HG03520 (cell line): ENCODE results near the gene KRTAP5-10.
"Not testable (repeated sequence)": the region's sequence is repeated elsewhere in the genome, so short reads cannot be mapped to it uniquely, and the experiment has no call there.

ENCODE experiments used
- ATAC-seq: cut with Tn5 transposase; IDR thresholded peaks from one replicate; pipeline ENCODE4 v1.9.1; 2021; ENCODE audit warnings: mild to moderate bottlenecking, moderate library complexity; ENCODE audit not compliant: unreplicated experiment

Gene KRTAP5-10

DNA sequence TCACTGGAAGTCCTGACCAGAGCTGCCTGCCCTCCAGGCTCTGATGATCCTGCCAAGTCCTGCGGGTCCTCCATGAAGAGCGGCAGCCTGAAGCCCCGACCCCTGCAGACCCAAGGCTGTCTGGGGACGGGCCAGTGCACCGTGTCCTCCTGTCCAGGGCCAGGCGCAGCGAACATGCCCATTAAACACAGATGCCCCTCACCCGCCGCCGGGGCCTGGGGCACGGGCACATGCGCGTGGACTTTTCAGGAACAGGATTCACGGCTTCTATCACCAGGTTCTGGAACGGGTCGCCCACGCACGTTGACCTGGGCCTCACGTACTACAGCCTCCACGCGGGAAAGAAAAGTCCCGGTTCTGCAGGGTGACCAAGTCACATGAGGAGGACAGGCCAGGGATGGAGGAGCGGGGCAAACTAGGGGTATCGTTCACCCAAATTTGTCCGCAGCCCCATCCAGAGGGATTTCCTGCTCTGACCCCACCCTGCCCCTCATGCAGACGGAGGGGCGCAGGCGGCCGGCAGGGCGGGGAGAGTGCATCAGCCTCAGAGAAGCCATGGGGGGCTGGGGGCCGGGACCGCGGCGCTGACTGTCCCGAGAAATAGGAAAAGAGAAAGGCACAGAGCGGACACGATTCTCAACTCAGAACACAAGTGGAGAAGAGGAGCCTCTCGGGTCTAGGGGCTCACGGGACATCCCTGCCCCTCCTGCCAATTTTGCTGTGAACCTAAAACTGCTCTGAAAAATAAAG, 5.9 kb downstream of the KRTAP5-10 start:
- not testable (repeated sequence) for ATAC-seq

DNA sequence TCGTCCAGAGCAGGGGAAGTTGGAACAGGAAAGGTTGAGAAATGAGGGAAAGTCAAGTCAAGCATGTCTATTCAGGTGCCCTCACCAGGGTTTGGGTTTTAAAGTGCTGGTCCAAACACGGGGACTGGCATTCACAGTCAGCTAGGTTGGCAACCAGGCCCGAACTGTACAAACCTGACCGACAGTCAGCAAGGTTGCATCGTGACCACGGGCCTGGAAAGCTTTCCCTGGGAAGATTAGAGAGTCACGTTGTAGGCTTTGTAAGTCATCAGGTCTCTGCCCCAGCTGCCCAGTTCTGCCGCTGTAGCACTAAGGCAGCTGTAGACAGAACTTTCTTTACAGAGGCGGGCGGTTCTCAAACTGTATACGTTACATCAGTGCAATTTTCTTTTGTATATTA, 7.4 kb downstream of the KRTAP5-10 start:
- no peak for ATAC-seq

DNA sequence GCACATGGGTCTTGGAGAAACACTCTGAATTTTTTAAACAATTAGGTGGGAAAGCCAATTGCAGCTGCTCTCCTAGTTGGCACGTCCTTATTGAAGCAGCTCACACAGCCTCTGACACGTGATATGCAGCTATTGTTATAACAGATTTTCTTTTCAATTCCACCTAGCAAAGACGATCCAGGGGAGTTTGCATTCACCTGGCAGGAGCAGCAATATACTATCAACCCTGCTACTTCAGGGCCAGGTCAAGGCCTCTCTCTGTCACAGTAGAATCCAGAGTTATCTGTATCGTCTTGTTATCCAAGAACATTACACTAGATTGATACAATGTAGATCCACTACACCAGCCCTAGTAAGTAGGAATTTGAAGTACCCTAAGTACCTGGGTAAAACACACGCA, 9.1 kb downstream of the KRTAP5-10 start:
- ATAC-seq = no peak

DNA sequence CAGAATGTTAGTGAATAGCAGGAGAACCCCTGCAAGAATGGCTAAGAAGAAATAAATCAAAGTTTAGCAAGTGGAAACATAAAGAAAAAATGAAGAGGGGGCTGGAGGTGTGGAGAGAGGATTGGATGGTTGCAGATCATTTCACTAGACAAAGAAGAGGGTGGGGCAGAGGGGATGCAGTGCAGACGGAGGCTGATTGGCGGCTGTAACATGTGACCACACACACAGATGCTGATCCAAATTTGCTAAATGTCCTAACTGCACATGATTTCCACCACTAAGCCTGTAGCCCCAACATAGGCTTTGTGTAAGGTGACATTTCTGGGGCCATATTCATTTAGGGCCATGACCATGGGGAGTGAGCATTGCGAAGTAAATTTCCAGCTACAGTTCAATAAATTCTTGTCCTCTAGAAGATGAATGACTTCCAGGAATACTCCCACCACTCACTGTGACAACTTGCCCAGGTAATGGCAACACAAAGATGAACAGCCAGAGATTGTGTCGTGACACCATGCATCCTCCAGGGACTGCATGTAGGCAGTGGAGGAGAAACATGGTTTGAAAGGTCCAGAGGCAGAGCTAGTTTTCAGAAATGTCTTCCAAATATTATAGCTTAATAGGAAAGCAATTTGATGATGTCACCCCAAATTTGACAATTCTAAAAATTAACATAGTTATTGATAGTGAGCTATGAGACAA, 10.5 kb downstream of the KRTAP5-10 start:
- no peak for ATAC-seq

DNA sequence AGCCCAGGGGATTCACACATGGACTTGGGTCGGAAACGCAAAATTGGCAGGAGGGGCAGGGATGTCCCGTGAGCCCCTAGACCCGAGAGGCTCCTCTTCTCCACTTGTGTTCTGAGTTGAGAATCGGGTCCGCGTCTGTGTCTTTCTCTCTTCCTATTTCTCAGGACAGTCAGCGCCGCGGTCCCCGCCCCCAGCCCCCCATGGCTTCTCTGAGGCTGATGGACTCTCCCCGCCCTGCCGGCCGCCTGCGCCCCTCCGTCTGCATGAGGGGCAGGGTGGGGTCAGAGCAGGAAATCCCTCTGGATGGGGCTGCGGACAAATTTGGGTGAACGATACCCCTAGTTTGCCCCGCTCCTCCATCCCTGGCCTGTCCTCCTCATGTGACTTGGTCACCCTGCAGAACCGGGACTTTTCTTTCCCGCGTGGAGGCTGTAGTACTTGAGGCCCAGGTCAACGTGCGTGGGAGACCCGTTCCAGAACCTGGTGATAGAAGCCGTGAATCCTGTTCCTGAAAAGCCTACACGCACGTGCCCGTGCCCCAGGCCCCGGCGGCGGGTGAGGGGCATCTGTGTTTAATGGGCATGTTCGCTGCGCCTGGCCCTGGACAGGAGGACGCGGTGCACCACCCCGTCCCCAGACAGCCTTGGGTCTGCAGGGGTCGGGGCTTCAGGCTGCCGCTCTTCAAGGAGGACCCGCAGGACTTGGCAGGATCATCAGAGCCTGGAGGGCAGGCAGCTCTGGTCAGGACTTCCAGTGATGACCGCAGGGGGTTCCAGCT, 11.5 kb downstream of the KRTAP5-10 start:
- ATAC-seq = not testable (repeated sequence)

DNA sequence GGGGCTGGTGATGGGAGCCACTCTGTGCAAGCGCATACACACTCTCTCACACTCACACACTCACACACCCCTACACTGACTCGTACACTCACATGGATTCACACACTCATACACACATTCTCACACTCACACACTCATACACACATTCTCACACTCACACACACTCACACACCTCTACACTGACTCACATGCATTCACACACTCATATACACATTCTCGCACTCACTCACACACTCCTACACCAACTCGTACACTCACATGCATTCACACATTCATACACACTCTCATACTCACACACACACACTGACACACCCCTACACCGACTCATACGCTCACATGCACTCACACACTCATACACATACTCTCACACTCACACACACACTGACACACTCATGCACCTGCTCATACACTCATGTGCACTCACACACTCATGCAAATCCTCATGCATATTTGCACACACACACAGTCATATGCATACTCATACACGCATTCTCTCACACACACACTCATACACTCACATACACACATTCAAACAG, 12.2 kb downstream of the KRTAP5-10 start:
- no peak for ATAC-seq

DNA sequence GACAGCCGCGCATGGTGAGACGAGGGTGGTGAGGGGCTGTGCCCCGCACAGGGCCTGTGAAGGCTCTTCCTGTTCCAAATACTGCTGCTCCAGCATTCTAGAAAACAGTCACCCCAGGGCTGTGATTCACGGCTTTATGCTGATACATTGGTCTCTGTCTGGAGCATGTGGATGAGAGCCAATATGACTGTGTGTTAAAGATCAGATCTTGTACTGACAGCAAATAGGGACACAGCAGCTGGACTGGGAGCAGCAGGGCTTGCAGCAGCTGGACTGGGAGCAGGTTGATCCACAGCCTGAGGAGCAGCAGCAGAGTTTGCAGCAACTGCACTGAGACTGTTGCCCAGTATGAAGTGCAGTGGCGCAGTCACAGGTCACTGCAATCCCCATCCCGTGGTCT, 14.2 kb downstream of the KRTAP5-10 start:
- not testable (repeated sequence) for ATAC-seq

DNA sequence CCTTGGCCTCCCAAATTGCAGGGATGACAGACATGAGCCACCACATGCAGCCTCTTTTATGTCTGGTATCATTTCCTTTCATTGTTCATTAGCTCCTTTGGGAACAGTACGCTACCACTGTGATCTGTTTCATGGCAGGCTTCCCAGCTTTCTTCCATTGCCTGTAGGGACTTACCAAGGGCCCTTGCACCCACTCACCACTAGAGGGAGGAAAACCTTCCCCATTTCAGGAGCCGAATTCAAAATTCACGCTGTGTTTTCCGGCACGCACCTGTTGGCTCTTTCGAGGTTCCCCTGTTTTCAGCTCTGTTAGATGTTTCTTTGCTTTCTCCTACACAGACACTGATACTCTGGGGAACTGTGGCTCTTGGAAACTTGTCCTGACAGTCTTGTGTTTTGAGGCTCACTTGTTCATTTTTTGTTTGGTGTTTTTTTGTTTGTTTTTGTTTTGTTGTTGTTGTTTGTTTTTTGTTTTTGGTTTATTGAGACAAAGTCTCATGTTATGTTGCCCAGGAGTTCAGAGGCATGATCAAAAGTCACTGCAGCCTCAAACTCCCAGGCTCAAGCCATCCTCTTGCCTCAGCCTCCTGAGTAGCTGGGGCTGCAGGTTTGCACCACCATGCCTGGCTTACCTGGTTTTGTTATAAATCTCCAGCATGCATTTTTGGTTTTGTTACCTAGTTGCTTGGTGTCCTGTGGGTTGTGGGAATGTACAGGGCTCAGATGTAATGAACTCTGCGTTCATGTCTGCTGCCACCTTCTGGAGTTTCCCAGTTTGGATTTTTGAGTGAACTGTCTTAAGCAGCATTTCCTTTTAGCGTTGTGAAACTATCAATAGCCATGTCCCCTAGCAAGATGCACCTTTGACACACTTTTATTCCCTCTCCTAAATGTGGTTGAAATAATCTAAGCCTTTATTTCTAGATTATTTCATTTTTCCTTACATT, 15.0 kb downstream of the KRTAP5-10 start:
- ATAC-seq = no peak

DNA sequence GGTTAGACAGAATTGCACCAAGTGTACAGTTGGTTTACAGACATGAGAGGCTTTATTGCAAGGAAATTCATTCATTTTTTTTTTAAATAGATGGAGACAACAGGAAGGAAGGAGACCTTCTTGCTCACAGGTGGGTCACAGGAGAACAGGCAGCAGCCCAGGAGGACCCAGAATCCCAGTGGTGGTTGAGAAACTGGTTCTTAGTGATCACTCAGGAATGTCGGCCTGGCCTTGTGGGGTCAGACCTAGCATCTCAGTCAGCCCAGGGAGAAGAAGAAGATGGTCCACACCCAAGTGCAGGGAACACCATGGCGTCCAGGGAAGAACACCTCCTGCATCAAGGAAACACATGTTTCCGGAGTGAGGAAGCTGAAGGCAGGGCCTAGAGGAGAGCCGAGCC, 16.5 kb downstream of the KRTAP5-10 start:
- no peak for ATAC-seq

DNA sequence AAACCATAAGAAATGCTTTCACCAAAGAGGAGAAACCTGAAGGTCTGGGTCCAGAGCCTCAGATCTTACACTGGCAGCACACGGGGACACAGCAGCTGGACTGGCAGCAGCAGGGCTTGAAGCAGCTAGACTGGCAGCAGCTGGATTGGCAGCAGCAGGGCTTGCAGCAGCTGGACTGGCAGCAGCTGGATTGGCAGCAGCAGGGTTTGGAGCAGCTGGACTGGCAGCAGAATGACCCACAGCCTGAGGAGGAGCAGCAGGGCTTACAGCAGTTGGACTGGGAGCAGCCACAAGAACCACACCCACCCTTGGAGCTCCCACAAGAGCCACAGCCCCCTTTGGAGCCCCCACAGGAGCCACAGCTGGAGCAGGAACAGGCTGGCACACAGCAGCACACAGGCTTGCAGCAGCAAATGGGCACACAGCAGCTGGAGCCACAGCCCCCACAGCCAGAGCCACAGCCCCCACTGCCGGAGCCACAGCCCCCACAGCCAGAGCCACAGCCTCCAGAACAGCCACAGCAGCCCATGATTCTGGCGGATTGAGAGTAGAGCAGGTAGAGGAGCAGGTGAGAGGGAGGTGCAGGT, 17.0 kb downstream of the KRTAP5-10 start, which contains the start of gene KRTAP5-11:
TSS of gene KRTAP5-11 (minus strand) at position 567 of the 587 bp plus-strand sequence. CDS start at position 529, 38 bp downstream.
- no peak for ATAC-seq

DNA sequence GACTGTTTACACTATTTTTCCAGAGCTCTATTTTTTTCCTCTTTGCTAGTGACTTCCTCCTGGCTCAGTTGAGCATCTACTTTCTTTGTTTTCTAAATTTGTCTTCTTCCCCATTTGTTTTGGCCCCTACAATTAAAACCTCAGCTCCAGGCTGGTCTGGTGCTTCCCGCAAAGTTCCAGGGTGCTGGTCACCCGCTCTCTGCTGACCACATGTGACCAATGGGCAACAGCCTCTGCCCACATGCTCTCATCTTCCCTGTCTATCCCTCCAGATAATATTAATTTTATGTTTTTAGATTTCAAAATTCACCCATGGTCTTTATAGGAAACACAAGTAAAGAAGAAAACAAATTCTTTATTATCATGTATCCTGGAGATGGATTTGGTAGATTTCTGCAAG, 17.6 kb downstream of the KRTAP5-10 start:
- not testable (repeated sequence) for ATAC-seq

DNA sequence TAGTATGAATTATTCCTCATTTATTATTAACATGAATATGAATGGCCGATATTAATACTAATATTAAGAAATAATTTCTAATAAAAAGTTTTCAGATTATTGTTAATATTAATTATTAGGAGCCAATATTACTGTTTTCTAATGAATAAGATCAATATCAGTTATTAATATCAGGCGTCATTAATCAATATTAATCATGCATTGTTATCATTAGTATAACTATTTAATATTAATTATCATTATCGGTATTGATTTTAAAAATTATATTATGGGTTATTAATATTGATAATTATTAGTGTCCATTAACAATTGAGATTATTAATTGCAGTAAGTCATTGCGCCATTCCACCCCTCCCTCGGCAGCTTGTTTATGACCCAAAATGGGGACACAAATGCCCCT, 20.3 kb downstream of the KRTAP5-10 start:
- not testable (repeated sequence) for ATAC-seq

DNA sequence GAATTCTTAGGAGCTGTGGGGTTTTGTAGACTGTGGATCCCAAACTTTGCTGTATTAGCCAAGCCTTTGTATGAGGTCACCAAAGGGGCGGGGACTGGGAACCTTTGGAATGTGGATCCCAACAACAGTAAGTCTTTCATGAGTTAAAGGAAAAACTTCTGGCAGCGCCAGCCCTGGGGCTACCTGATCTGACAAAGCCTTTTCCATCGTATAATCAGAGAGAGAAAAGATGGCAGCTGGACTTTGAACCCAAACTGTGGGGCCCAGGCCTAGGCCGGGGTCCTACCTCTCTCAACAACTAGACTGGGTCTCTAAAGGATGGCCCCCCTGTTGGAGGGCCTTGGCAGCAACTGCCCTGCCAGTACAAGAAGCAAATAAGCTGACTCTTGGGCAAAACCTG, 23.0 kb downstream of the KRTAP5-10 start:
- ATAC-seq = not testable (repeated sequence)

DNA sequence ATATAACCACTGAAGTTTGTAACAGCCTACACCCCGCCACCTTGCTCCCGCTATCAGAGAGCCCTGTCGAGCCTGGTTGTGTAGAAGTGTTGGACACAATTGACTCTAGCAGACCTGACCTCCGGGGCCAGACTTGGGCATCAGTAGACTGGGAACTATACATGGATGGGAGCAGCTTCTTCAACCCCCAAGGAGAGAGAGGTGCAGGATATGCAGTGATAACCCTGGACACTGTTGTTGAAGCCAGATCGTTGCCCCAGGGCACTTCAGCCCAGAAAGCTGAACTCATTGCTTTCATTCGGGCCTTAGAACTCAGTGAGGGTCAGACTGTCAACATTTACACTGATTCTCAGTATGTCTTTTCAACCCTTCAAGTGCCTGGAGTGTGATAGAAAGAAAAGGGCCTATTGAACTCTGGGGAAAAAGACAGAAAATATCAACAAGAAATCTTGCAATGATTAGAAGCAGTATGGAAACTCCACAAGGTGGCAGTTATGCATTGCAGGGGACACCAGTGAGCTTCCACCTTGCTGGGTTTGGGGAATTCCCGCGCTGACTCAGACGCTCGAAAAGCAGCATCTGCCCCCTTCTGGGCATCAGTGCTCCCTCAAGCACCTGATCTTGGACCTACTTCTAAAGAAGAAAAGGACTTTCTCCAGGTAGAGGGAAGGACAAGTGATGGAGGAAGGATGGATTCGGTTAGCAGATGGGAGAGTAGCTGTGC, 23.6 kb downstream of the KRTAP5-10 start:
- not testable (repeated sequence) for ATAC-seq

DNA sequence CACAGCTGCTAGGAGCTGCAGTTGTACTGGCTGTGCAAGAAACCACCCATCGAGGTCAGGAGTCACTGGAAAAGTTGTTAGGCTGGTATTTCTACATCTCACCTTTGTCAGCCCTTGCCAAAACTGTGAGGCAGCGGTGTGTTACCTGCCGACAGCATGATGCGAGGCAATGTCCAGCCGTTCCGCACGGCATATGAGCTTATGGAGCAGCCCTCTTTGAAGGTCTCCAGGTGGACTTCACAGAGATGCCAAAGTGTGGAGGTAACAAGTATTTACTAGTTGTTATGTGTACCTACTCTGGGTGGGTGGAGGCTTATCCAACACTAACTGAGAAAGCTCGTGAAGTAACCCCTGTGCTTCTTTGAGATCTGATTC, 24.2 kb downstream of the KRTAP5-10 start:
- ATAC-seq = not testable (repeated sequence)

DNA sequence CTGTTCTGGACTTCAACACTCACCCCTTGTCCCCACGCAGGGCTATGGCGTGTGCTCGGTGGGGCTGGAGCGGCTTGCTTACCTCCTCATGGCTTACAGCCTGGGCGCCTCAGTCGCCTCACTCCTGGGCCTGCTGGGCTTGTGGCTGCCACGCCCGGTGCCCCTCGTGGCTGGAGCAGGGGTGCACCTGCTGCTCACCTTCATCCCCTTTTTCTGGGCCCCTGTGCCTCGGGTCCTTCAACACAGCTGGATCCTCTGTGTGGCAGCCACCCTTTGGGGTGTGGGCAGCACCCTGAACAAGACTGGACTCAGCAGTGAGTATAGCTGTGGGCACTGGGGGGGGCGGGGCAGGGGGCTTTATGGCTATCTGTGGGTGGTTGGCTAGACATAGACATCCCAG, 37.9 kb downstream of the KRTAP5-10 start:
- not testable (repeated sequence) for ATAC-seq

DNA sequence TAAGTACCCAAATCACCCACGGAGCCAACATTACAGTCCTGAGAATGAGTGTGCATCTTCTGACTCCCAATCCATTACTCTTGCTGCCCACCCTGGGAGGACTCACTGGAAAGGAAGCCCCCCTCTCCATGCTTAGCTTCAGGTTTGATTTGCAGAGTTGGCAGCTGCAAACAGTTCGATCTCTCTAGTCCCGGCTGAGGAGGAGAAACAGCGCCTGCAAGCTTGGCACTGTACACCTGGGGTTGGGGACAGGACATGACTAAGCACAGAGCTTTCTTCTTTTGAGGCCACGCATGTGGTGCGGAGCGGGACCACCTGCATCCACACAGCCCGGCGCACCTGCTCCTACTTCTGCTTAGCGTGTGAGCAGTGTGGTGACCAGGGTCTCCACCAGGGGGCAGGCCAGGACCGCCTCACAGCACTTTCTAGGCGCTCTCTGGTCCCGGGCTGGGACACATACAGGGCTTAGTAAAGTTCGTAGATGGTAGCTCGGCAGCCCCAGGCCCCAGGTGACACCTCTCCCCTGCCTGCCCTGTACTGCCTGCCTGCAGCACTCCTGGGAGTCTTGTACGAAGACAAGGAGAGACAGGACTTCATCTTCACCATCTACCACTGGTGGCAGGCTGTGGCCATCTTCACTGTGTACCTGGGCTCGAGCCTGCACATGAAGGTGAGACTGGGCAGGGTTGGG, 39.6 kb downstream of the KRTAP5-10 start:
- not testable (repeated sequence) for ATAC-seq

DNA sequence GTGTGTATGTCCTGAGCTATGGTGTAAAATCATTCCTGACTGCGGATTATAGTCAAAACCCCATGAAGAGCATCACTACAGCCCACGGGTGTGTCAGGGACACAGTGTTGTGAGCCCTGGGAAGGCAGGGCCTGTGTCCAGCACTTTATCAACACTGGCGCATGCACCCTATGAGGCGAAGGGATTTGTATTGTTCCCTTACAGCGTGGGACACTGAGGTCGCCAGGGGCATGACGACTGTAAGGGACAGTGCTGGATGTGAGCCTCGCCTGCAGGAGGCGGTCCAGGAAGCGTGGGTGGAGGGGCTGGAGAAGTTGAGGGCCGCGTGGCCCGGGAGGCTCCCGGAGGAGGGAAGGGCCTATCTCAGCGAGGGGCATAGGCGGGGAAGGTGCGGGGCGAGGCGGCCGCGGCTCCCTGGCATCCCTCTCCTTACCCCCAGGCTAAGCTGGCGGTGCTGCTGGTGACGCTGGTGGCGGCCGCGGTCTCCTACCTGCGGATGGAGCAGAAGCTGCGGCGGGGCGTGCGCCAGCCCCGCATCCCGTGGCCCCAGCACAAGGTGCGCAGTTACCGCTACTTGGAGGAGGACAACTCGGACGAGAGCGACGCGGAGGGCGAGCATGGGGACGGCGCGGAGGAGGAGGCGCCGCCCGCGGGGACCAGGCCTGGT, 41.6 kb downstream of the KRTAP5-10 start:
- not testable (repeated sequence) for ATAC-seq
